Ovary (tissue), 3 donors: Measurements from ENCODE around the gene PGD.

Experiments used
- EP300 ChIP-seq: sonication (generic); formaldehyde crosslinking; IDR thresholded peaks from one replicate; pipeline ENCODE4 v1.6.1; 2017; ENCODE audit warnings: antibody characterized with exemption
- POLR2A ChIP-seq: fragments of 450-650 bp; IDR thresholded peaks from one replicate; pipeline ENCODE4 v1.6.1; 2017; ENCODE audit warnings: antibody characterized with exemption, mild to moderate bottlenecking, moderate library complexity
- TF ChIP-seq, protein P1 (sequence below), 3 donors: fragments of 450-650 bp in 2 of 3; fragments of 200-600 bp in 1 of 3; IDR thresholded peaks; one replicate each; pipeline versions ENCODE4 v1.5.1 to v1.8.0; 2016 to 2022; ENCODE audit warnings: antibody characterized with exemption in 3 of 3, mild to moderate bottlenecking in 1 of 3
- donor health status: DM: no; HTN: no; CAD: no.

DNA sequence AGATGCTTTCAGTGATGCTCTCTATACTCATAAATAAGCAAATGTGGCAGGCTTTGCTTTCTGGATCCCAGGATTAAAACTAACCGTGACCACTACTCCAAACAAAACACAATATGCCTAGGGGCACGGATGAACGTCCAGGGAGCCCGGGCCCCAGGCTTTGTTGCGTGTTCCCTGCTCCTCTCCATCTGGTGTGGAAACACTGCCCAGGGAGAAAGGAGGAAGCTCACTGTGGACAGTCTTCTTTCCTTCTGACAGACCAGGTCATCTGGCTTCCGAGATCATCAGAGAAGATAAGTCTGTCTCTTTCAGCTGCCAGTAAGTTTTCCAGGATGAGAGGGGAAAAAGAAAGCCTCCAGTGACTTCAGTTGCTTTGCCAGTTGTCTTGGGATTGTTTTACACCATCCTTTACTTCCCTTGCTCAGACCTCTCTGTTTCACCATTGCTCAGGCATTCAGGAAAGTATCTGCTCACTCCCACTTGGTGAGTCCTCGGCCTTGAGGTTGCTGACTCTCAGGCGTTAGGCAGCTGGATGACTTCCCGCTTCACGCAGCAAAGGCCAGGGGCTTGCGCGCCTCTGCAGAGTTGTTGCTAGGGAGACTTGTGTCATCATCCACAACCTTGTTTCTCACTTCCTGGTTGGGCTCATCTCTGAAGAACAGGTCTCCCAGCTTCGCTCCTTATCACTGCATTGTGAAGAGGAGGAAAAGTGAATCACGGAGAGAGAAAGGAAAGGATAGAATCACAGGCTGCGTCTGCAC, 20.6 kb upstream of the PGD start:
- TF ChIP-seq, protein P1, sequence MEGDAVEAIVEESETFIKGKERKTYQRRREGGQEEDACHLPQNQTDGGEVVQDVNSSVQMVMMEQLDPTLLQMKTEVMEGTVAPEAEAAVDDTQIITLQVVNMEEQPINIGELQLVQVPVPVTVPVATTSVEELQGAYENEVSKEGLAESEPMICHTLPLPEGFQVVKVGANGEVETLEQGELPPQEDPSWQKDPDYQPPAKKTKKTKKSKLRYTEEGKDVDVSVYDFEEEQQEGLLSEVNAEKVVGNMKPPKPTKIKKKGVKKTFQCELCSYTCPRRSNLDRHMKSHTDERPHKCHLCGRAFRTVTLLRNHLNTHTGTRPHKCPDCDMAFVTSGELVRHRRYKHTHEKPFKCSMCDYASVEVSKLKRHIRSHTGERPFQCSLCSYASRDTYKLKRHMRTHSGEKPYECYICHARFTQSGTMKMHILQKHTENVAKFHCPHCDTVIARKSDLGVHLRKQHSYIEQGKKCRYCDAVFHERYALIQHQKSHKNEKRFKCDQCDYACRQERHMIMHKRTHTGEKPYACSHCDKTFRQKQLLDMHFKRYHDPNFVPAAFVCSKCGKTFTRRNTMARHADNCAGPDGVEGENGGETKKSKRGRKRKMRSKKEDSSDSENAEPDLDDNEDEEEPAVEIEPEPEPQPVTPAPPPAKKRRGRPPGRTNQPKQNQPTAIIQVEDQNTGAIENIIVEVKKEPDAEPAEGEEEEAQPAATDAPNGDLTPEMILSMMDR (IDR thresholded peaks at IDR 0.05), result no peak
- TF ChIP-seq POLR2A, result no peak
- no peak for TF ChIP-seq EP300
